HG03342 (cell line): ENCODE measurements around the gene MALT1.
"Not testable (repeated sequence)": the region's sequence is repeated elsewhere in the genome, so short reads cannot be mapped to it uniquely, and the experiment has no call there.

Source experiments
- ATAC-seq: cut with Tn5 transposase; IDR thresholded peaks from one replicate; pipeline ENCODE4 v1.9.1; 2021; ENCODE audit warnings: mild to moderate bottlenecking, moderate library complexity; ENCODE audit not compliant: unreplicated experiment

MALT1 gene, protein sequence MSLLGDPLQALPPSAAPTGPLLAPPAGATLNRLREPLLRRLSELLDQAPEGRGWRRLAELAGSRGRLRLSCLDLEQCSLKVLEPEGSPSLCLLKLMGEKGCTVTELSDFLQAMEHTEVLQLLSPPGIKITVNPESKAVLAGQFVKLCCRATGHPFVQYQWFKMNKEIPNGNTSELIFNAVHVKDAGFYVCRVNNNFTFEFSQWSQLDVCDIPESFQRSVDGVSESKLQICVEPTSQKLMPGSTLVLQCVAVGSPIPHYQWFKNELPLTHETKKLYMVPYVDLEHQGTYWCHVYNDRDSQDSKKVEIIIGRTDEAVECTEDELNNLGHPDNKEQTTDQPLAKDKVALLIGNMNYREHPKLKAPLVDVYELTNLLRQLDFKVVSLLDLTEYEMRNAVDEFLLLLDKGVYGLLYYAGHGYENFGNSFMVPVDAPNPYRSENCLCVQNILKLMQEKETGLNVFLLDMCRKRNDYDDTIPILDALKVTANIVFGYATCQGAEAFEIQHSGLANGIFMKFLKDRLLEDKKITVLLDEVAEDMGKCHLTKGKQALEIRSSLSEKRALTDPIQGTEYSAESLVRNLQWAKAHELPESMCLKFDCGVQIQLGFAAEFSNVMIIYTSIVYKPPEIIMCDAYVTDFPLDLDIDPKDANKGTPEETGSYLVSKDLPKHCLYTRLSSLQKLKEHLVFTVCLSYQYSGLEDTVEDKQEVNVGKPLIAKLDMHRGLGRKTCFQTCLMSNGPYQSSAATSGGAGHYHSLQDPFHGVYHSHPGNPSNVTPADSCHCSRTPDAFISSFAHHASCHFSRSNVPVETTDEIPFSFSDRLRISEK

DNA sequence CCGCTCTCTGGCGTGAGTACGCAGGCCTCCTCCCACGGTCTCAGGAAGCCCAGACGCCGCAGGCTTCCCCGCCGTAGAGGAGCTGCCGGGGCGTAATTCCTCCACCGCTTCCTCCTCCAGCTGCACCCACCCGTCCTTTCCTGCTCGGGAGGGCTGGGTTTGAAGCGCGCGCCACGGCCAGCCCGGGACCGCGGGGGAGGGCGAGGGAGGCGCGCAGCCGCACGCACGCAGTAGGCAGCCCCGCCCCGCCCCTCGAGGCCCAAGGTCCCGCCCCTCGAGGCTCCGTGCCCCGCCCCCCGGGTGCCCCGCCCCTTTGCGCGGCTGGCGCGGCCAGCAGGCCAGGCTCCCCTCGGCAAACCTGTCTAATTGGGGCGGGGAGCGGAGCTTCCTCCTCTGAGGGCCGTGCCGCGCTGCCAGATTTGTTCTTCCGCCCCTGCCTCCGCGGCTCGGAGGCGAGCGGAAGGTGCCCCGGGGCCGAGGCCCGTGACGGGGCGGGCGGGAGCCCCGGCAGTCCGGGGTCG is at the start of gene MALT1:
MALT1 (plus strand) TSS at position 355 of the 521 bp plus-strand sequence. CDS start 179 bp downstream, outside the sequence.
- ATAC-seq, result peak; percentile 72

DNA sequence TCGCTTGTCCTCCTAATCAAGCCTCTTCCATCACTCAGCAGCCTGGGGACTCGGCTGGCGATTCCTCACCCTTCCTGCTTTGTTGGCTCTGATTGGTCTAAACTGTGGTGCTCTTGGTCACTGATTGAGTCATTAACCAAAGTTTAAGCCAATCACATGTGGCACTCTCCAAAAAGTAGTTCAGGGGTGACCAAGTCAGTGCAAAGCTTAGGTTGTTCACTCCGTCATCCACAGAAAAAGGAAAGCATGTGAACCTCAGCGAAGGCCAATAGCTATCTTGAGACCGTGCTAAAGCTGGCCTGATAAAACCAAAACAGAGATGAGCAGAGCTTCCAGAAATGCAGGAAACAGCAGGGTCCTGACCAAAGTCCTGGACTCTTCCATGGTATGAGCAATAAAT is 47.3 kb upstream of the MALT1 start:
- no peak for ATAC-seq

DNA sequence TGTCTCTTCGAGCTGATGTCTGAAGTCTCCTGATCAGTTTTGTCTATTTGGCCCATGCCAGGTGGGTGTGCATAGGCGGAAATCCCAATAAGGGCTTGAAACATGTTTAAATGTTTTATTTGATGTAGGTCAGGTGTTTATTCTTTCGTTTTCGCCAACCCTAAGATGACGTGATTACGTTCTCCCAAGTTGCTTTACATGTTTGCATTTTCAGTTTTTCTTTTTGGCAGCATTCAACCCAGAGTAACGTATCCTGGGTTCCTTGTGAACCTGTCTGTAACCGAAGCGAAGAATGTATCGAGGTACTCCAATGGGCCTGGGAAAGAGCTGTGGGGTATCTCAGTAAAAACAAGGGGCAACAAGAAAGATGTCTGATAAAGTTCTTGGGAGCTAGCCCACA is 45.4 kb upstream of the MALT1 start:
- no peak for ATAC-seq

DNA sequence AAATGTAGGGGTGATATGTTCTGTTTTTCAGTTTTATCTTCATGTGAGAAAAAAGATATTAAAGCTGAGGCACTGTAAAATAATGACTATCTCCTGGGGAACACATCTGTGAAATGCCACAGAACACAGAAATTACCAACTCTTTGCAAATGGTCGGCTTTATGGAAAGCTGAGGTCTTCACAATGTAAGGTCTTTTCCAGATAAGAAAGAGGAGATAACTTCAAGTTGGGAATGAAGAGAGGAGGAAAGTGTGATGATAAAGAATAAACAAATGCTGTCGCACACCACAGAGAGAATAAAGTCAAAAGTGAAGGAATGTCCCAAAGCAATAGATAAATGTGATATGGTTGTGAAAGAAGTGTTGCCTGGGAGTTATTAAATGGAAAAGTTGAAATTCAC is 41.2 kb upstream of the MALT1 start:
- ATAC-seq, result no peak

DNA sequence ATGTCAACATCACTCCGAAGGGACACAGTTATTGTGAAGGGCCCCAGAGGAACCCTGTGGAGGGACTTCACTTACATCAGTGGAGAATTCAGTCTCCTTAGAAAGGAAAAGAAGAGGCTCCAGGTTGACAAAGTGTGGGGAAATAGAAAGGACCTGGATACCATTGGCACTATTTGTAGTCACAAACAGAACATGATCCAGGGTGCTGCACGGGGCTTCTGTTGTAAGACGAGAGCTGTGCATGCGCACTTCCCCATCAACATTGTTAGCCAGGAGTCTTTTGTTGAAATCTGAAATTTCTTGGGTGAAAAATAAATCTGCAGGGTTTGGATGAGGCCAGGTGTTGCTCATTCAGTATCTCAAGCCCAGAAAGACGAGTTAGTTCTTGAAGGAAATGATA is 40.0 kb upstream of the MALT1 start:
- ATAC-seq, result no peak

DNA sequence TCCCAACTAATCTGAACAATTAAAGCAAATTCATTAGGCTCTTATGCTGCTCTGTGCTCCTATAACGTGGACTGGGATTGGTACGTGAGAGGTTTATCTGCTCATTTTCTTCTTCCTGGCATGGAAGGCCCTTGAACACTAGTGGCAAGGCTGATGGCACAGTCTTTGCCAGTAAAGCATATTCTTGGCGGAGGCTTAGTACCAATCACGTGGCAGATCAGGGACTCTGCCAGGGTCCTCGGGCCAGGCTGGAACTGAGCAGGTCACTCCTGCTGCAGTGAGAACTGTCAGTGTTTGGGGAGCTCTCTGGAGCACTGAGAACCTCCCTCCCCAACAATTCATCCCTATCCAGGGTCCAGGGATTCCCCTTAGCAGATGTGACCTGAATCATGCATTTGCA is 38.7 kb upstream of the MALT1 start:
- no peak for ATAC-seq

DNA sequence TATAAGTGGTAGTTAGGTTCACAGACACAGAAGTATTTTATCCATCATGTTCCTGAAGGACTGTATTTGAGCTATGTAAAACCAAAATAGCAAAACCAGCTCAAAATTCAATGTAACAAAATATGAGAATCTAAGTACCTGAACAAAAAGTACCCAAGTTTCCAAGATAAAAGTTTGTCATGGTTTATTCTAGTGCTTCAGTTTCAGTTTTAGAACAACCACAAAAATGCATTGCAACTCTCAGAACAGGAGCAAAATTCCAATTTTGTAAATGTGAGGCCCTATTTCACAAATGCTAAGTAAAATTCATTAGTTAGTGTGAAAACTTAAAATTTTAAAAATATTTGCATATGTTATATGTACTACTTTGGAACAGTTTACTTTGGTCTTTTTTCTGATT is 37.4 kb upstream of the MALT1 start:
- no peak for ATAC-seq

DNA sequence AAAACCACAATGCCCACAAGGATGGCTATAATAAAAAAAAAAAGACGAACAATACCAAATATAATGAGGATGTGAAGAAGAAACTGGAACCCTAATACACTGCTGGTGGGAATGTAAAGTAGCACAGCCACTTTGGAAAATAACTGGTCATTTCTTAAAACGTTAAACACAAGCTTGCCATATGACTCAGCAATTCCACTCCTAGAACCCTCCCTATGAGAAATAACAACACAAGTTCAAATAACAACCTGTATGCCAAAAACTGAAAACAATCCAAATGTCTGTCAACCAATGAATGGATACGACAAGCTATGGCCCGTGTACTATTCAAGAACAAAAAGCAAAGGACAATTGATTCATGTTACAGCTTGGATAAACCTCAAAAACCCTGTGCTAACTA is 35.4 kb upstream of the MALT1 start:
- no peak for ATAC-seq

DNA sequence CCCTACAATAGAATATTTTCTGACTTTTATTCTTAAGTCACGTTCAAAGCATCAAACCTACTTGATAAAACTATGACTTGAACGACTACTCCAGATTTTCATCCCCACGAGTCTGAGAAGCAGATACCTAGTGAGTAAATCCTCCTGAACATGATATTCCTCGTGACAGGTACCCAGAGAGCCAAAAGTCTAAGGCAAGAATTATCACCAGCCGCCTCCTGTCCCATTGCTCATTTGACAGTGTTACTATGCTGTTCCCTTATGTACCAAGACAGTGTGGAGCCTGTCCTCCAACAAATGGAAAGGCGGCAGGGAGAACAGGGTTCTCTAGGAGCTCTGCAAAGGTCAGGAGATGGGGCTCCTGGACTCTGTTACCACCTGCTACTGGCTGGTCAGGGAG is 34.1 kb upstream of the MALT1 start:
- no peak for ATAC-seq

DNA sequence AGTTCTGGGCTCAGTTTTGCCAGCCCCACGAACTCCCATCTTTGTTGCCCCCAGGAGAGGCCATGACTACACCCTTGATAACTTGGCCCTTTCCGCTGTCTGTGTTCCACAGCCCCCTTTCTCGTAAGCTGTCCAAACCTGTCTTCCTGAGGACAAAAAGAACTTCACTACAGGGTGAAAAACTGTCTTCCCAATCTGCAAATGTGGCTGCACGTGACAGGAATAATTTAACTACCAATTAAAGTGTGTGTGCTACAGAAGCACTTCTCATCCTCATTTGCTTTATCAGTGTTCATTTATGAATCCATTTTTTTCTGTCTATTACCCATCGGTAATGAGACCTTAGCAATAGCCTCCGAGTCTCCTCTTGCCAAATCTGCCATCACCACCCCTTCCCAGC is 33.3 kb upstream of the MALT1 start:
- no peak for ATAC-seq

DNA sequence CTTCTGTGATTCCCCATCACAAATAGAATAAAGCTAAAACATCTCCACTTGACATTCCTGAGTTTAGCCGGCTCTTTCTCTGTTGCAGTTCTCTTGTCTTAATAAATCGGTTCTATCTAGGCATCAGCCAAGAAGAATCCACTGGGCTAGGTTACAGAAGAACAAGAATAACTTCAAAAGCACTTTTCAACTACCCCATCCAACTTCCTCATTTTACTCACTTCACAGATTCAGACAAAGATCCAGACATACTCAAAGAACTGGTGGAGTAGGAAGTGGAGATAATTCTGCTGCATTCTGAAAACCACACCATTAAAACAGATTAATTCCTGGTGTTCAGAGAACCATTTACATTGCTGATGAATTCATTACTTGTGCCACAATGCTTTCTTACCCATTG is 32.8 kb upstream of the MALT1 start:
- no peak for ATAC-seq

DNA sequence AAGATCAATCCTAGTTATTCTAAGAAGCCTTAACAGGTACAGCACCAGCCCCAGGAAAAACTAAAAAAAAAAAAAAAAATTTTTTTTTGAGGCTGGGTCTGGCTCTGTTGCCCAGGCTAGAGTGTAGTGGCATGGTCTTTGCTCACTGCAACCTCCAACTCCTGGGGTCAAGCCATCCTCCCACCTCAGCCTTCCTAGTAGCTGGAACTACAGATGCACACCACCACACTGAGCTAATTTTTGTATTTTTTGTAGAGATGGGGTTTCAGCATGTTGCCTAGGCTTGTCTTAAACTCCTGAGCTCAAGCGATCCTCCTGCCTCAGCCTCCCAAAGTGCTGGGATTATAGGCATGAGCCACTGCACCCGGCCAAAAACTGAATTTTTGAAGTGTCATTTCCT is 32.0 kb upstream of the MALT1 start:
- ATAC-seq, result no peak

DNA sequence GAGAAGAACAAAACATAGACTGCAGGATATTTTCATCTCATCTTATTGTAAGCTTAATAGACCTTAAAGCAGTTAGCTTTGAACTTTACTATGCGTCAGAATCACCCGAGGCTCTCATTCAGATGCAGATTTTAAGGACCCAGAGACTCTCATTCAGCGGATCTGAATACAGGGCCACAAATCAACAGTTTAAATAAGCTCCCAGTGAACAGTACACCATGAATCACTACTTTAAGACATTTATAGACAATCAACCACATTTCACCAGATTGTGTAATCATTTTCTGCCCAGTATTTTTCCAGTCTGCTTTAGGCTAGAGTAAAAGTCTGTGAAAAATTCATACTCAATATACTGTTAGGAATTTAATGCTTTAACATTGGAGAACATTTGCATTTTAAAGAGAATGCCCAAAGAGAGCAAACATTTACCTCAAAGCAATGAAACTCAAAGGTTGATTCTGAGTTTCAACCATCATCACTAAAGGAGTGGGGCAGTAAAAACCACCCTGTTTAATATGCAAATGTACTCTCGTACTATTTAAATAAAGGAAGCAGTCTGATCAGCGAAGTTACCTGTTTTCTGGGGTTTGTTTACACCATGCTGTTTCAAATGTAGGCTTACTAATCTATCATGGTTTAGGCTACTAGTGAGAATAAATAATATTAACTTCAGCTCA is 31.4 kb upstream of the MALT1 start:
- ATAC-seq, result no peak

DNA sequence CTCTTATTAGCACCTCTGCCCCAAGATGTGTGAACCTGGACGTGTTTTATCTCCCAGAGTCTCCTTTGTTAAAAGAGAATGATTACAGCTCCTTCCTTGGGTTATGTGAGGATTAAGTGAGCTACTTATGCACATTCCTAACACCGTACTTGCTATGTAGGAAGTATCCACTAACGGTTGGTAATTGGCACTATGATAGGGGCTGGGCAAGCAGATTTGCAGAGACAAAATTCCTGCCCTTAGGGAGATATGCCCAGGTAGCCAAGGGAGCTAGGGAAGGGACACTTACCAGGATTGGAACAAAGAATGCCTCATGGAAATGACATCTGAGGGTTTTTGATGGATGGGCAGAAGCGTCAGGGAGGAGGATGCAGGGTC is 30.8 kb upstream of the MALT1 start:
- no peak for ATAC-seq

DNA sequence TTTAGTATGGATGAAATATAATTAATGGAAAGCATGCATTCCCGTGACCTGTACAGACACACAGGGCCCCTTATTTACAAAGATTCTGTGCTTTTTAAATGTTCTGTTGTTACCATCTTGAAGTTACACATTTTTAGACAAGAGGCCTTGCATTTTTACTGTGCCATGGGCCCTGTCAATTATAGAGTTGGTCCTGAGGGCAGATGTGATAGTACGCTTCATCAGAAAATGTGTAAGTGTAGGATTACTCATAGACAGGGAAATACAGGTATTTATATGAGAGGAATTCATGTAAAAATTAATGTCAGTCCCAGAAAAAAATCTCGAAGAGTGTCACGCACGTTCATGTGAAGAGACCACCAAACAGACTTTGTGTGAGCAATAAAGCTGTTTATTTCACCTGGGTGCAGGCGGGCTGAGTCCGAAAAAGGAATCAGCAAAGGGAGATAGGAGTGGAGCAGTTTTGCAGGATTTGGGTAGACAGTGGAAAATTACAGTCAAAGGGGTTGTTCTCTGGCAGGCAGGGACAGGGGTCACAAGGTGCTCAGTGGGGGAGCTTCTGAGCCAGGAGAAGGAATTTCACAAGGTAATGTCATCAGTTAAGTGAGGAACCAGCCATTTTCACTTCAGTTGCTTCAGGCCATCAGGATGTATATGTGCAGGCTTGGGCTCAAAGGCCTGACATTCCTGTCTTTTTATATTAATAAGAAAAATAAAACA is 30.2 kb upstream of the MALT1 start:
- ATAC-seq, result no peak

DNA sequence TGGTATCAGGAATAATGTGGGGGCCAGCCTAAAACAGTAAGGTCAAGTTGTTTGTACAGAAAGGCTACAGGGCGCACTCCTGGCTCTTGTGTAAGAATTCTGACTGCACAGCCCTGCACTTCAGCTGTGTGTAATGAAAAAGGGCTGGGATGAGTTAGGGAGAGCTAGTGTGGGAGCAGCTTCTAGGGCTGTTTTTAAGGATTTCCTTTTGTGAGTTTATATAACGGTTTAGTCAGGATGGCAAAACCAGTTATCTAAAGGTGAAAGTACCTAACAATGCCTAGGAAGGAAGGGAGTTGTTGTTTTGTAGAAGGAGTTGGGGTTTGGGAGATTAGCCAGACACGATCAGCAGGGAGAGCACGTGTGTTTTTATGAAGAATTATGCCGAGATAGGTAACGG is 27.7 kb upstream of the MALT1 start:
- not testable (repeated sequence) for ATAC-seq

DNA sequence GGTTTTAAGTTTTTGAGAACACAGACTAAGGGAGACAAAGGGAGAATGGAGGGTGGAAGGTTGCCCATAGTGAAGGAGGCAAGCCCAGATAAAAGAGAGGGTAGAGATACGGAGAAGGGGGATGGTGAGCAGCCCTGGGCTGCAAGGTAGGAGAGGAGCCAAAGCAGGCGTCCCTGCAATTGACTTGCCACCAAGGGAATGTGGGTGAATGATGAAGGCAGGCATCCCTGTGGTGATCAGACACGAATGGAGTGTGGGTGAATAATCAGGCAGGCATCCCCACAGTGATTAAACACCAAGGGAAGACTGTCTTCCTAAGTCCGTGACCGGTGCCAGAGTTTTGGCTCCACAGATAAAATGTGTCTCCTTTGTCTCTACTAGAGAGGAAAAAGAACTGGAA is 25.9 kb upstream of the MALT1 start:
- ATAC-seq, result no peak

DNA sequence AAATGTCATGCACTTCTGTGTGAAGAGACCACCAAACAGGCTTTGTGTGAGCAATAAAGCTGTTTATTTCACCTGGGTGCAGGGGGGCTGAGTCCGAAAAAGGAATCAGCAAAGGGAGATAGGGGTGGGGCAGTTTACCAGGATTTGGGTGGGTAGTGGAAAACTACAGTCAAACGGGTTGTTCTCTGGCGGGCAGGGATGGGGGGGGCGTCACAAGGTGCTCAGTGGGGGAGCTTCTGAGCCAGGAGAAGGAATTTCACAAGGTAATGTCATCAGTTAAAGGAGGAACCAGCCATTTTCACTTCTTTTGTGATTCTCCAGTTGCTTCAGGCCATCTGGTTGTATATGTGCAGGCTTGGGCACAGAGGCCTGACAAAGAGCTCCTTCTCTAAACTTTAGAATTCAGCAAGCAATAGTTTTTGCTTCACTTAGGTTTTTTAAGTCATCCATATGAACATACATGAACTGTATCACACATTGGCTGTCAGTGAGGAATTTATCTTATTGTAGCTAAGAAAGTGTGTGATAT is 24.9 kb upstream of the MALT1 start:
- ATAC-seq, result no peak

DNA sequence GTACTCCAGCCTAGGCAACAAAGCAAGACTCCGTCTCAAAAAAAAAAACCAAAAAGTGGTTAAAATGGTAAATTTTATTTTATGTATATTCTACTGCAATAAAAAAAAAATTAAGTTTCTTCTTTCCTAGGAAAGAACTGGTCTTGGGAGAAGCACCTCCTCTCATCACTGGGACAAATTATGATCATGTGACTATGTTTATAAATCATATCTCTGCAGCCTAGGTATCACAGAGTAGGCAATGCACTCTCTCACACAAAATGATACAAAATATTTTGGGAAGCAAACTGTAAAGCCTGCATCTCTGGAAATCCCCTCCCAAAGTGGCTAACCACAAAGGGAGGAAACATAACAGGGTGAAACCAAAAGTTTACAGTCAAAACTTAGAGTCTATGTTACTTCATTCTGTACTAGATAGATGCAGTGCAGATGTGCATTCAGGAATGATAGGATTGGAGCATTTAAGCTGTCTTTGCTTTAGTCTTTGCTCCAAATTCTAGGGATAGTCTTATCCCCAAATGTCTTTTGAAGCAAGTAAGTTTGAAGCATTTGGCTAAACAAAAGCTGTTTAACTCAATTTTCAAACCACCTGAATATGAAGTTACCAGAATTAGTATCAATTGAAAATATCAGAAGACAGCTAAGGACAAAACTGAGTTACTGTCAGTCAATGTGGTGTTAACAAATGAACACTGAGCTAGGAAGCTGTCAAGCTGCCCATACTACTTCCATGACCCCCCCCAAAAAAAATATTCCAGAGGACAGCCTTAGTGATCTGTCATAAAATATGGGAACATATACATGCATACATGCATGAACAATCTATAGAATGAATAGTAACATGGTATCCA is 21.1 kb upstream of the MALT1 start:
- peak; percentile 80 for ATAC-seq

DNA sequence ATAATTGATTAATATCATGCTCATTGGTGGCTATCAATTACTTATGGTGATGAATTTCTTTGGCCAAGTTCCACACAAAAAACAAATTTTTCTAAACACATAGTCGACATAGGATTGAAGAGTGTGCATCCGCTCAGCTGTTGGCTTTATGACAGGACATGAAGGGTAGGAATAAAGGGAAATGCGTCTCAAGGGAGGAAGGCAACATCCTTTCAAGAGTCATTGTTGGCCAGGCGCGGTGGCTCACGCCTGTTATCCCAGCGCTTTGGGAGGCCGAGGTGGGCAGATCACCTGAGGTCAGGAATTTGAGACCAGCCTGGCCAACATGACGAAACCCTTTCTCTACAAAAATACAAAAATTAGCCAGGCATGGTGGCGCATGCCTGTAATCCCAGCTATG is 20.4 kb upstream of the MALT1 start:
- ATAC-seq, result not testable (repeated sequence)
